HepG2 (cell line): ENCODE results near the gene ARHGAP33. TPM values are rescaled to one million over a fixed set of nuclear protein-coding genes. Genes with fewer than 3 reads are reported as not detected.

Experiments
- DZIP1 ChIP-seq: sonication (generic); formaldehyde crosslinking; IDR thresholded peaks from 2 replicates; pipeline ENCODE4 v1.5.0; 2020; ENCODE audit warnings: mild to moderate bottlenecking, missing genetic modification reagents
- HMG20B ChIP-seq: conservative IDR thresholded peaks from 2 replicates; pipeline ENCODE4 v1.6.1; 2016; ENCODE audit warnings: missing genetic modification reagents, missing compliant biosample characterization
- RBFOX2 ChIP-seq: fragments of 200-400 bp; formaldehyde crosslinking; IDR thresholded peaks from 2 replicates; pipeline ENCODE4 v1.6.1; 2017; ENCODE audit warnings: low read depth, mild to moderate bottlenecking, low read length
- TBX2 ChIP-seq: sonication (generic); formaldehyde crosslinking; IDR thresholded peaks from 2 replicates; pipeline ENCODE4 v1.5.0; 2020; ENCODE audit warnings: missing genetic modification reagents, mild to moderate bottlenecking, borderline replicate concordance
- TFDP2 ChIP-seq: sonication (generic); formaldehyde crosslinking; IDR thresholded peaks from 2 replicates; pipeline ENCODE4 v1.4.0; 2020; ENCODE audit warnings: missing genetic modification reagents
- ZBTB34 ChIP-seq: sonication (generic); formaldehyde crosslinking; IDR thresholded peaks from 2 replicates; pipeline ENCODE4 v1.8.0; 2022; ENCODE audit warnings: mild to moderate bottlenecking, missing genetic modification reagents
- ZBTB8A ChIP-seq: sonication (generic); formaldehyde crosslinking; IDR thresholded peaks from 2 replicates; pipeline ENCODE4 v1.4.0; 2020; ENCODE audit warnings: mild to moderate bottlenecking, low read depth, missing genetic modification reagents, borderline replicate concordance
- ZFP37 ChIP-seq: sonication (generic); formaldehyde crosslinking; IDR thresholded peaks from 2 replicates; pipeline ENCODE4 v1.4.0; 2020; ENCODE audit warnings: missing genetic modification reagents, borderline replicate concordance
- ZHX2 ChIP-seq, 2 experiments: sonication (generic) in 1 of 2; formaldehyde crosslinking in 1 of 2; IDR thresholded peaks; 2 replicates each; pipeline versions ENCODE4 v1.6.1 to v1.9.0; 2014 to 2022; ENCODE audit warnings: antibody characterized with exemption in 1 of 2, borderline replicate concordance in 1 of 2, inconsistent platforms in 1 of 2, low read depth in 1 of 2, missing genetic modification reagents in 1 of 2
- ZNF317 ChIP-seq: sonication (generic); formaldehyde crosslinking; IDR thresholded peaks from 2 replicates; pipeline ENCODE4 v1.5.0; 2020; ENCODE audit warnings: mild to moderate bottlenecking, missing genetic modification reagents
- ZNF326 ChIP-seq: sonication (generic); formaldehyde crosslinking; IDR thresholded peaks from 2 replicates; pipeline ENCODE4 v1.4.0; 2020; ENCODE audit warnings: missing genetic modification reagents, borderline replicate concordance
- ZNF382 ChIP-seq: sonication (generic); formaldehyde crosslinking; IDR thresholded peaks from 2 replicates; pipeline ENCODE4 v1.5.0; 2020; ENCODE audit warnings: missing genetic modification reagents, mild to moderate bottlenecking, borderline replicate concordance
- ZNF547 ChIP-seq: sonication (generic); formaldehyde crosslinking; IDR thresholded peaks from 2 replicates; pipeline ENCODE4 v1.5.1; 2020; ENCODE audit warnings: mild to moderate bottlenecking, missing genetic modification reagents
- ZNF549 ChIP-seq: sonication (generic); formaldehyde crosslinking; IDR thresholded peaks from 2 replicates; pipeline ENCODE4 v1.5.0; 2020; ENCODE audit warnings: missing genetic modification reagents
- ZNF556 ChIP-seq: sonication (generic); formaldehyde crosslinking; IDR thresholded peaks from 2 replicates; pipeline ENCODE4 v1.4.0; 2020; ENCODE audit warnings: mild to moderate bottlenecking, missing genetic modification reagents, borderline replicate concordance
- polyA plus RNA-seq, 8 experiments: library from polyadenylated mRNA; depleted of rRNA in 3 of 8; stranded (reverse) in 7 of 8; unstranded in 1 of 8; fragments of >200 nt; fragmentation: Illumina TruSeq in 4 of 8; extraction: Trizol in 4 of 8; gene quantifications; 2 replicates each; pipeline versions ENCODE4 v1.2.1 to v1.2.3, GENCODE V29; 2011 to 2016; ENCODE audit warnings: low read depth in 4 of 8, missing spikeins in 1 of 8, mixed read lengths in 1 of 8; ENCODE audit not compliant: insufficient read depth in 1 of 8
- total RNA-seq, 5 experiments: library from RNA; depleted of rRNA; stranded (reverse); fragments of >200 nt; fragmentation: Illumina TruSeq; extraction: Trizol; gene quantifications; 2 replicates each; pipeline ENCODE4 v1.2.3, GENCODE V29; 2016; ENCODE audit warnings: low read depth in 1 of 5
- TF ChIP-seq, protein P1 (sequence below): sonication (generic); formaldehyde crosslinking; IDR thresholded peaks from 2 replicates; pipeline ENCODE4 v1.4.0; 2020; ENCODE audit warnings: missing genetic modification reagents

Gene ARHGAP33
- total and polyA plus RNA-seq, 2 of the 13 experiments (the other 11 are each of a cell fraction or from before 2014, with no cell fraction given) = 1.3 to 2.7 TPM

GRCh38 chr19:35797663-35798062, 22.3 kb downstream of the ARHGAP33 start (continued):
- no peak for TF ChIP-seq ZHX2 (IDR thresholded peaks at IDR 0.05; ENCODE audit: low read depth)
- no peak for TF ChIP-seq ZHX2 (CRISPR knock-in tag; IDR thresholded peaks at IDR 0.05; ENCODE audit: borderline replicate concordance)
- TF ChIP-seq ZNF549 (CRISPR knock-in tag) = no peak
- no peak for TF ChIP-seq ZBTB34 (CRISPR knock-in tag)
- TF ChIP-seq ZFP37 = no peak
- peak; percentile 49; the same call in 1 of the 2 replicates for TF ChIP-seq TBX2 (CRISPR knock-in tag)
- TF ChIP-seq ZNF547 (CRISPR knock-in tag) = peak; percentile 58; the same call in 1 of the 2 replicates
- peak; percentile 95 for TF ChIP-seq ZNF326
- peak; percentile 69 for TF ChIP-seq TFDP2
- no peak for TF ChIP-seq ZNF556 (CRISPR knock-in tag)
- TF ChIP-seq HMG20B (CRISPR knock-in tag) = no peak
- TF ChIP-seq DZIP1 = 0 out of 2 replicates have a peak, but pooled peaks have one; percentile 75
- TF ChIP-seq RBFOX2 = no peak
- TF ChIP-seq, protein P1, sequence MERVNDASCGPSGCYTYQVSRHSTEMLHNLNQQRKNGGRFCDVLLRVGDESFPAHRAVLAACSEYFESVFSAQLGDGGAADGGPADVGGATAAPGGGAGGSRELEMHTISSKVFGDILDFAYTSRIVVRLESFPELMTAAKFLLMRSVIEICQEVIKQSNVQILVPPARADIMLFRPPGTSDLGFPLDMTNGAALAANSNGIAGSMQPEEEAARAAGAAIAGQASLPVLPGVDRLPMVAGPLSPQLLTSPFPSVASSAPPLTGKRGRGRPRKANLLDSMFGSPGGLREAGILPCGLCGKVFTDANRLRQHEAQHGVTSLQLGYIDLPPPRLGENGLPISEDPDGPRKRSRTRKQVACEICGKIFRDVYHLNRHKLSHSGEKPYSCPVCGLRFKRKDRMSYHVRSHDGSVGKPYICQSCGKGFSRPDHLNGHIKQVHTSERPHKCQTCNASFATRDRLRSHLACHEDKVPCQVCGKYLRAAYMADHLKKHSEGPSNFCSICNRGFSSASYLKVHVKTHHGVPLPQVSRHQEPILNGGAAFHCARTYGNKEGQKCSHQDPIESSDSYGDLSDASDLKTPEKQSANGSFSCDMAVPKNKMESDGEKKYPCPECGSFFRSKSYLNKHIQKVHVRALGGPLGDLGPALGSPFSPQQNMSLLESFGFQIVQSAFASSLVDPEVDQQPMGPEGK (CRISPR knock-in tag) = 0 out of 2 replicates have a peak, but pooled peaks have one; percentile 25
- TF ChIP-seq ZNF382 (CRISPR knock-in tag) = no peak
- no peak for TF ChIP-seq ZNF317
- TF ChIP-seq ZBTB8A (CRISPR knock-in tag) = no peak
